Upper lobe of left lung (tissue), 4 donors: ENCODE data around the gene PELI2.

Experiments
- CTCF ChIP-seq, 6 experiments: fragments of 450-650 bp in 4 of 6; fragments of 200-600 bp in 2 of 6; sonication (generic) in 2 of 6; IDR thresholded peaks; one replicate each; pipeline ENCODE4 v1.5.1; 2016 to 2019; ENCODE audit warnings: antibody characterized with exemption in 6 of 6
- EP300 ChIP-seq, 4 donors: sonication (generic); formaldehyde crosslinking; IDR thresholded peaks; one replicate each; pipeline ENCODE4 v1.5.1; 2017; ENCODE audit warnings: antibody characterized with exemption in 4 of 4, control low read depth in 2 of 4
- POLR2A ChIP-seq, 4 donors: fragments of 450-650 bp; IDR thresholded peaks; one replicate each; pipeline ENCODE4 v1.5.1; 2016 to 2017; ENCODE audit warnings: antibody characterized with exemption in 4 of 4, mild to moderate bottlenecking in 2 of 4
- POLR2AphosphoS5 ChIP-seq, 2 donors: sonication (generic); formaldehyde crosslinking; IDR thresholded peaks; one replicate each; pipeline ENCODE4 v1.5.1; 2017; ENCODE audit warnings: antibody characterized with exemption in 2 of 2

GRCh38 chr14:56282179-56282578 lies 164.0 kb downstream of the PELI2 start:
- TF ChIP-seq CTCF (IDR thresholded peaks at IDR 0.05) (no peak), POLR2A (IDR thresholded peaks at IDR 0.05) (no peak), POLR2AphosphoS5 (IDR thresholded peaks at IDR 0.05) (no peak), EP300 (IDR thresholded peaks at IDR 0.05) (no peak)
